Endothelial cell of umbilical vein (primary cell): Measurements from ENCODE around the gene PEX10. TPM values are rescaled to one million over a fixed set of nuclear protein-coding genes. Genes with fewer than 3 reads are reported as not detected.

Experiments
- BruUV-seq: library from RNA; stranded (reverse); fragments of 400-500 nt; replicated peaks from 2 replicates; lab custom pipeline; 2021; lab: Mats Ljungman, UMichigan
- CTCF ChIA-PET: fragments of 300-600, 350-600 bp; sonication (Branson Sonifier 250); formaldehyde crosslinking; loops from one replicate; lab custom pipeline; 2021; ENCODE audit warnings: antibody characterized with exemption, inconsistent platforms; lab: Charles Lee
- POLR2A ChIA-PET: fragments of 300-600, 350-600 bp; sonication (Branson Sonifier 250); formaldehyde crosslinking; loops from one replicate; lab custom pipeline; 2021; ENCODE audit warnings: antibody characterized with exemption, inconsistent platforms; lab: Charles Lee
- DNase-seq: peaks from one replicate; pipeline ENCODE4 v3.0.0-alpha.2; 2011; ENCODE audit warnings: low read depth, low spot score
- FAIRE-seq: peaks from 2 replicates; lab custom pipeline; 2011; peaks lifted over from hg19 to GRCh38; lab: Jason Lieb, UNC
- H2AFZ ChIP-seq: 2 replicates; pipeline ENCODE4 v1.6.0; 2012; ENCODE audit warnings: low read depth, low read length, control low read depth, inconsistent platforms
- H3K27ac ChIP-seq: 2 replicates; pipeline ENCODE4 v1.5.1; 2011; ENCODE audit warnings: low read depth, mild to moderate bottlenecking, control low read depth, low read length, moderate library complexity; ENCODE audit not compliant: insufficient read depth
- H3K27me3 ChIP-seq, 2 experiments: 2 replicates each; pipeline versions ENCODE4 v1.6.0 to v1.6.1; 2011; ENCODE audit warnings: low read length in 2 of 2, mixed read lengths in 1 of 2; ENCODE audit not compliant: control insufficient read depth in 2 of 2, insufficient read depth in 2 of 2
- H3K36me3 ChIP-seq, 2 experiments: 2 replicates in 1 of 2; 3 replicates in 1 of 2; pipeline ENCODE4 v1.5.1; 2011; ENCODE audit warnings: low read length in 2 of 2, mild to moderate bottlenecking in 1 of 2, moderate library complexity in 1 of 2; ENCODE audit not compliant: control insufficient read depth in 2 of 2, insufficient read depth in 2 of 2; ENCODE audit errors: extremely low read depth in 1 of 2
- H3K4me1 ChIP-seq: 3 replicates; pipeline ENCODE4 v1.5.1; 2011; ENCODE audit warnings: mild to moderate bottlenecking, low read length; ENCODE audit not compliant: control insufficient read depth, insufficient read depth; ENCODE audit errors: extremely low read depth
- H3K4me2 ChIP-seq: 2 replicates; pipeline ENCODE4 v1.6.1; 2011; ENCODE audit warnings: low read length, control low read depth, mixed read lengths; ENCODE audit not compliant: insufficient read depth
- H3K4me3 ChIP-seq, 3 experiments: fragments of 200-600 bp in 1 of 3; sonication (generic), shearing (Covaris generic) in 1 of 3; replicated peaks in 1 of 3; 2 replicates each; pipeline ENCODE4 v1.5.1; 2011 to 2016; ENCODE audit warnings: control low read depth in 3 of 3, low read length in 3 of 3, mild to moderate bottlenecking in 2 of 3, inconsistent platforms in 1 of 3, low read depth in 1 of 3, moderate library complexity in 1 of 3; ENCODE audit not compliant: insufficient read depth in 1 of 3
- H3K79me2 ChIP-seq: 2 replicates; pipeline ENCODE4 v1.6.0; 2012; ENCODE audit warnings: low read length, inconsistent platforms; ENCODE audit not compliant: control insufficient read depth, insufficient read depth
- H3K9ac ChIP-seq: replicated peaks from 2 replicates; pipeline ENCODE3; 2011; ENCODE audit warnings: low read length, control low read depth; ENCODE audit not compliant: insufficient read depth; ENCODE audit errors: extremely low read depth
- H3K9me1 ChIP-seq: replicated peaks from 3 replicates; pipeline ENCODE4 v1.6.0; 2011; ENCODE audit warnings: mild to moderate bottlenecking, low read length; ENCODE audit not compliant: control insufficient read depth, insufficient read depth; ENCODE audit errors: extremely low read depth
- H3K9me3 ChIP-seq: replicated peaks from 2 replicates; pipeline ENCODE4 v1.5.1; 2012; ENCODE audit warnings: low read length, inconsistent platforms; ENCODE audit not compliant: control insufficient read depth, insufficient read depth
- H4K20me1 ChIP-seq: replicated peaks from 2 replicates; pipeline ENCODE3; 2011; ENCODE audit warnings: mild to moderate bottlenecking, low read length; ENCODE audit not compliant: control insufficient read depth, insufficient read depth; ENCODE audit errors: extremely low read depth
- CTCF ChIP-seq, 2 donors: IDR thresholded peaks; 1 replicate in 1 of 2; 2 replicates in 1 of 2; pipeline ENCODE4 v1.5.1; 2011; ENCODE audit warnings: low read length in 2 of 2, mild to moderate bottlenecking in 2 of 2, moderate library complexity in 2 of 2, control low read depth in 1 of 2, inconsistent platforms in 1 of 2, low read depth in 1 of 2; ENCODE audit not compliant: insufficient read depth in 1 of 2; ENCODE audit errors: extremely low read depth in 1 of 2
- EZH2 ChIP-seq: IDR thresholded peaks from 2 replicates; pipeline ENCODE4 v1.6.1; 2012; ENCODE audit warnings: borderline replicate concordance, low read depth, mild to moderate bottlenecking, moderate library complexity, low read length, inconsistent platforms; ENCODE audit not compliant: severe bottlenecking
- FOS ChIP-seq: IDR thresholded peaks from 2 replicates; pipeline ENCODE4 v1.6.1; 2011; ENCODE audit warnings: mild to moderate bottlenecking, low read length, moderate library complexity, borderline replicate concordance; ENCODE audit not compliant: insufficient read depth
- GATA2 ChIP-seq: IDR thresholded peaks from 2 replicates; pipeline ENCODE4 v1.7.0; 2011; ENCODE audit warnings: low read depth, mild to moderate bottlenecking, moderate library complexity, mixed read lengths, low read length; ENCODE audit not compliant: insufficient read length, insufficient read depth
- JUN ChIP-seq: IDR thresholded peaks from 2 replicates; pipeline ENCODE4 v1.6.1; 2011; ENCODE audit warnings: borderline replicate concordance, low read depth; ENCODE audit not compliant: insufficient read length, insufficient read depth
- MAX ChIP-seq: IDR thresholded peaks from 2 replicates; pipeline ENCODE4 v1.6.1; 2011; ENCODE audit not compliant: insufficient read depth, insufficient read length
- MYC ChIP-seq: IDR thresholded peaks from one replicate; pipeline ENCODE4 v1.6.1; 2011; ENCODE audit warnings: mild to moderate bottlenecking, low read depth, low read length
- POLR2A ChIP-seq: IDR thresholded peaks from 2 replicates; pipeline ENCODE4 v1.6.1; 2012; ENCODE audit warnings: low read depth, mild to moderate bottlenecking, control low read depth, low read length
- POLR2AphosphoS5 ChIP-seq: IDR thresholded peaks from 2 replicates; pipeline ENCODE4 v1.6.1; 2012; ENCODE audit warnings: low read depth, mild to moderate bottlenecking, control low read depth, low read length, moderate library complexity; ENCODE audit not compliant: insufficient read depth
- dilution Hi-C: fragments of 300-500 bp; cut with MboI; formaldehyde crosslinking; loops from one replicate; pipeline ENCODE4 v1.15.0; 2019; ENCODE audit warnings: low sequenced_read_pairs; ENCODE audit not compliant: extremely low pct_ligation_motif_present
- intact Hi-C: fragments of 100-400 bp; cut with micrococcal nuclease; formaldehyde crosslinking; loops from one replicate; pipeline ENCODE4 v1.10.0; 2022
- polyA plus RNA-seq, 4 experiments: library from polyadenylated mRNA; depleted of rRNA in 3 of 4; stranded (reverse) in 3 of 4; unstranded in 1 of 4; fragments of >200 nt; gene quantifications; 2 replicates each; pipeline versions ENCODE4 v1.2.1 to v1.2.3, GENCODE V29; 2011 to 2012; ENCODE audit warnings: missing spikeins in 1 of 4
- total RNA-seq: library from RNA; stranded (reverse); gene quantifications from 2 replicates; pipeline ENCODE4 v1.2.3, GENCODE V29; 2021

The PEX10 gene
- total and polyA plus RNA-seq, 2 donors (not counting 3 experiments of a cell fraction or from before 2014, with no cell fraction given), result 25.1 to 26.7 TPM

GRCh38 chr1:2417833-2418225, 5.5 kb upstream of the PEX10 start:
- ChIA-PET CTCF (interaction anchor here (1.0 to 1.7 kb wide), 2 partner anchors 131 to 1007 kb away, joined by 3 to 5 read pairs; no protein-coding TSS in a partner anchor), POLR2A (no interaction called here)
- Histone ChIP-seq H3K4me1 (peaks cover 7% of the 10 kb centered on the region), H3K79me2 (no peaks in the 10 kb centered on the region), H3K9ac (no peak overlapping the region), H3K9me3 (no peaks in the 10 kb centered on the region), H3K36me3 (no peaks in the 10 kb centered on the region), H4K20me1 (no peaks in the 10 kb centered on the region), H3K27me3 (no peaks in the 10 kb centered on the region), H3K27ac (no peak overlapping the region), H2AFZ (no peak overlapping the region), H3K4me3 (no peak overlapping the region), H3K9me1 (no peaks in the 10 kb centered on the region), H3K4me2 (no peak overlapping the region)
- dilution Hi-C loops (no loop called here), intact Hi-C loops (no loop called here)
- BruUV-seq, result no TSS peak
- no peak for TF ChIP-seq JUN
- no peak for TF ChIP-seq POLR2AphosphoS5
- no peak for TF ChIP-seq CTCF (IDR thresholded peaks at IDR 0.05; ENCODE audit: extremely low read depth in 1 of 2, insufficient read depth in 1 of 2, low read depth in 1 of 2, low read length in 2 of 2)
- TF ChIP-seq FOS, result no peak
- TF ChIP-seq GATA2, result no peak
- no peak for TF ChIP-seq EZH2
- TF ChIP-seq MAX, result no peak
- TF ChIP-seq MYC, result no peak
- TF ChIP-seq POLR2A, result no peak
- no peak for FAIRE-seq
- DNase-seq, result no peak
